ENCODE results near the gene SCLY.

- TF ChIP-seq GABPA (IDR thresholded peaks at IDR 0.05; ENCODE audit: borderline replicate concordance, insufficient read depth, low read length), result no peak
- no peak for TF ChIP-seq POLR2AphosphoS5 (IDR thresholded peaks at IDR 0.05; ENCODE audit: low read depth, low read length)
- TF ChIP-seq CTCF (IDR thresholded peaks at IDR 0.05; ENCODE audit: control extremely low read depth in 1 of 3, insufficient read depth in 1 of 3, low read depth in 1 of 3, low read length in 3 of 3), result no peak
- TF ChIP-seq YY1 (IDR thresholded peaks at IDR 0.05; ENCODE audit: low read depth, low read length), result no peak
Measured at GRCh38 chr2:238130111-238130695, 69.4 kb downstream of the SCLY start.
